PC-9 (cell line): ENCODE data around the gene GPR135. TPM values are rescaled to one million over a fixed set of nuclear protein-coding genes. Genes with fewer than 3 reads are reported as not detected.

Experiments
- BruUV-seq: library from RNA; stranded (reverse); fragments of 400-500 nt; replicated peaks from 2 replicates; lab custom pipeline; 2021; lab: Mats Ljungman, UMichigan
- CTCF ChIA-PET: fragments of 300-600 bp; sonication (Branson Sonifier 250); formaldehyde crosslinking; loops from one replicate; lab custom pipeline; 2022; ENCODE audit warnings: antibody characterized with exemption; lab: Charles Lee
- POLR2A ChIA-PET: fragments of 300-600 bp; sonication (Branson Sonifier 250); formaldehyde crosslinking; loops from one replicate; lab custom pipeline; 2022; ENCODE audit warnings: antibody characterized with exemption; ENCODE audit not compliant: unreplicated experiment; lab: Charles Lee
- DNase-seq, 2 experiments: peaks; one replicate each; pipeline versions ENCODE4 v3.0.0 to v3.0.0-alpha.2; 2015 to 2022; ENCODE audit warnings: mixed read lengths in 1 of 2
- H2AFZ ChIP-seq: fragments of 200-600 bp; sonication (generic); 2 replicates; pipeline ENCODE4 v1.8.1; 2017; ENCODE audit warnings: antibody characterized with exemption
- H3F3A ChIP-seq: fragments of 200-600 bp; sonication (generic); 2 replicates; pipeline ENCODE4 v1.8.1; 2017; ENCODE audit warnings: antibody characterized with exemption, mild to moderate bottlenecking, low read depth; ENCODE audit not compliant: insufficient read depth
- H3K27ac ChIP-seq: fragments of 200-600 bp; sonication (generic); 2 replicates; pipeline ENCODE4 v1.6.1; 2016; ENCODE audit warnings: mixed run types
- H3K27me3 ChIP-seq: fragments of 200-600 bp; sonication (generic); 2 replicates; pipeline ENCODE4 v1.6.1; 2016; ENCODE audit warnings: low read depth, mixed run types; ENCODE audit not compliant: insufficient read depth
- H3K36me3 ChIP-seq: fragments of 200-600 bp; sonication (generic); 2 replicates; pipeline ENCODE4 v1.6.1; 2016; ENCODE audit warnings: low read depth, mixed run types
- H3K4me1 ChIP-seq: fragments of 200-600 bp; sonication (generic); replicated peaks from 2 replicates; pipeline ENCODE4 v1.6.1; 2016; ENCODE audit warnings: mixed run types; ENCODE audit not compliant: insufficient read depth
- H3K4me2 ChIP-seq: fragments of 200-600 bp; sonication (generic); 2 replicates; pipeline ENCODE4 v1.6.1; 2017; ENCODE audit warnings: mixed run types
- H3K4me3 ChIP-seq: fragments of 200-600 bp; sonication (generic); 2 replicates; pipeline ENCODE4 v1.6.1; 2016; ENCODE audit warnings: mixed run types
- H3K79me2 ChIP-seq: fragments of 200-600 bp; sonication (generic); 2 replicates; pipeline ENCODE4 v1.6.1; 2017; ENCODE audit warnings: low read depth, mixed run types
- H3K9me2 ChIP-seq: fragments of 200-600 bp; sonication (generic); 2 replicates; pipeline ENCODE4 v1.8.1; 2017; ENCODE audit warnings: mild to moderate bottlenecking; ENCODE audit not compliant: insufficient read depth
- H3K9me3 ChIP-seq: fragments of 200-600 bp; sonication (generic); 2 replicates; pipeline ENCODE4 v1.8.1; 2016; ENCODE audit warnings: low read depth; ENCODE audit not compliant: insufficient read depth
- H4K20me1 ChIP-seq: fragments of 200-600 bp; sonication (generic); 2 replicates; pipeline ENCODE4 v1.8.1; 2017; ENCODE audit not compliant: insufficient read depth
- CTCF ChIP-seq: fragments of 200-600 bp; sonication (generic); conservative IDR thresholded peaks from 2 replicates; pipeline ENCODE4 v1.6.1; 2017; ENCODE audit warnings: mixed run types, antibody characterized with exemption, mild to moderate bottlenecking, moderate library complexity
- EZH2 ChIP-seq: fragments of 200-600 bp; sonication (generic); IDR thresholded peaks from 2 replicates; pipeline ENCODE4 v1.8.0; 2017; ENCODE audit warnings: antibody characterized with exemption, low read depth
- intact Hi-C: fragments of 100-400 bp; cut with micrococcal nuclease; formaldehyde crosslinking; loops from one replicate; pipeline ENCODE4 v1.10.0; 2022; ENCODE audit not compliant: unreplicated experiment
- total RNA-seq: library from RNA; stranded (reverse); gene quantifications from 2 replicates; pipeline ENCODE4 v1.2.3, GENCODE V29; 2021

Gene GPR135
- total RNA-seq, 1 experiment from 2014 or later = 15.2 TPM

GRCh38 chr14:59492384-59492783, 27.2 kb upstream of the GPR135 start:
- Histone ChIP-seq H3K9me2 (no peaks in the 10 kb centered on the region), H3K27me3 (no peaks in the 10 kb centered on the region), H3K9me3 (no peaks in the 10 kb centered on the region), H3K36me3 (peaks cover 30% of the 10 kb centered on the region), H3K79me2 (0 out of 2 replicates have a peak, but pooled peaks cover 4% of the 10 kb centered on the region), H3K27ac (no peak overlapping the region), H3K4me3 (no peak overlapping the region), H4K20me1 (no peaks in the 10 kb centered on the region), H3K4me1 (no peaks in the 10 kb centered on the region), H3F3A (no peaks in the 10 kb centered on the region; the same call in 1 of the 2 replicates), H3K4me2 (no peak overlapping the region), H2AFZ (no peak overlapping the region)
- TF ChIP-seq EZH2 = no peak
- TF ChIP-seq CTCF = no peak
- DNase-seq = no peak
- intact Hi-C loops = no loop called here
- ChIA-PET POLR2A (interaction anchor here (0.7 kb wide), 1 partner anchor 306 kb away, joined by 19 read pairs; no protein-coding TSS in a partner anchor), CTCF (no interaction called here)
- no TSS peak for BruUV-seq

- H3K4me3 ChIP-seq = no peak overlapping the region
- peaks cover 9% of the 10 kb centered on the region for H3K4me1 ChIP-seq
- no peak for DNase-seq
- H3F3A ChIP-seq = no peaks in the 10 kb centered on the region; the same call in 1 of the 2 replicates
- H3K79me2 ChIP-seq = peaks cover 16% of the 10 kb centered on the region
- ChIA-PET CTCF (no interaction called here), POLR2A (interaction anchor here (0.5 kb wide), 1 partner anchor 13 kb away, joined by 4 read pairs; no protein-coding TSS in a partner anchor)
- H3K9me3 ChIP-seq = no peaks in the 10 kb centered on the region
- TF ChIP-seq EZH2 (no peak), CTCF (no peak)
- no peaks in the 10 kb centered on the region for H3K9me2 ChIP-seq
- H3K27me3 ChIP-seq = no peaks in the 10 kb centered on the region
- intact Hi-C loops = no loop called here
- H3K36me3 ChIP-seq = peaks cover 30% of the 10 kb centered on the region
- H3K27ac ChIP-seq = no peak overlapping the region
- H4K20me1 ChIP-seq = no peaks in the 10 kb centered on the region
- BruUV-seq = no TSS peak
- no peak overlapping the region for H3K4me2 ChIP-seq
- no peak overlapping the region for H2AFZ ChIP-seq
These were observed 25.6 kb upstream of the GPR135 start for GRCh38 chr14:59490756-59491155.

GRCh38 chr14:59484639-59485175, 19.5 kb upstream of the GPR135 start:
- peak overlapping the region; percentile 86 for H3K4me2 ChIP-seq
- peak in 1 of 2 experiments; percentile 36 for DNase-seq
- ChIA-PET POLR2A (interaction anchor here (0.6 to 1.2 kb wide), 5 partner anchors 12 to 1284 kb away, joined by 3 to 5 read pairs (median 4); no protein-coding TSS in a partner anchor), CTCF (no interaction called here)
- no peaks in the 10 kb centered on the region for H3K9me3 ChIP-seq
- intact Hi-C loops = loop anchor here (1.0 to 5.0 kb wide), 4 partner anchors 142 to 608 kb away; partner anchors contain the start of genes DAAM1 and PCNX4
- H3K36me3 ChIP-seq = peaks cover 25% of the 10 kb centered on the region
- peaks cover 64% of the 10 kb centered on the region for H3K79me2 ChIP-seq
- peaks cover 25% of the 10 kb centered on the region for H3F3A ChIP-seq
- H4K20me1 ChIP-seq = no peaks in the 10 kb centered on the region
- H3K4me1 ChIP-seq = peaks cover 45% of the 10 kb centered on the region
- no peaks in the 10 kb centered on the region for H3K9me2 ChIP-seq
- TSS peak; percentile 46 for BruUV-seq
- H3K4me3 ChIP-seq = peak overlapping the region; percentile 99
- H3K27ac ChIP-seq = peak overlapping the region; percentile 96; the same call in 1 of the 2 replicates
- peak overlapping the region; percentile 84 for H2AFZ ChIP-seq
- H3K27me3 ChIP-seq = no peaks in the 10 kb centered on the region
- no peak for TF ChIP-seq EZH2
